Measurements from ENCODE around the gene CCDC71L. TPM values are rescaled to one million over a fixed set of nuclear protein-coding genes. Genes with fewer than 3 reads are reported as not detected.

Gene CCDC71L
- polyA plus RNA-seq, 1 donor from 2014 or later, result 38.3 TPM

DNA sequence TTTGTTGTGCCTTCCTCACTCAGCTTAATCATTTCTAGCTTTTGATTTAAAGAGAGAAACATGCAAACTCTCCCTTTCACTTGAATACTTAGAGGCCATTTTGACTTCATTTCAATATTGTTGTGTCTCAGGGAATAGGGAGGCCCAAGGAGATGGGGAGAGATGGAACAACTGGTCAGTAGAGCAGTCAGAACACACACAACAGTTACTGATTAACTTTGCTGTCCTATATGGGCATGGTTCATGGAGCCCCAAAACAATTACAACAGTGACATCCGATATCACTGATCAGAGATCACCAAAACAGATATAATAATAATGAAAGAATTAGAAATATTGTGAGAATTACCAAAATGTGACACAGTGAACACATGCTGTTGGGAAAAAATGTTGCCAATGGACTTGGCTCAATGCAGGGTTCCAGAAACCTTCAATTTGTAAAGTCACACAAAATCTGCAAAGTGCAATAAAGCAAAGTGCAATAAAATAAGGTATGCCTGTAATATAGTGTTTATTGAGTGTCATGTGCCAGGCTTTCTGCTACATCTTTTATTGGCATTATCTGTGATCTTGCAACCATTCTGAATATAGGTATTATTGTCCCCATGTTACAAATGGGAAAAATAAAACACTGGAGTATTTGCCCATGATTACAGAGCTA lies 38.2 kb downstream of the CCDC71L start:
- H3K4me2 ChIP-seq (ENCODE audit: low read length), result no peak overlapping the region
- no peaks in the 10 kb centered on the region for H3K79me2 ChIP-seq (replicated peaks; ENCODE audit: insufficient read depth, low read length)
- H3K9ac ChIP-seq (ENCODE audit: low read length), result no peak overlapping the region
- TF ChIP-seq EP300 (conservative IDR thresholded peaks at IDR 0.05; ENCODE audit: poor library complexity, severe bottlenecking), result no peak
- no peak for TF ChIP-seq EZH2 (IDR thresholded peaks at IDR 0.05; ENCODE audit: borderline replicate concordance, insufficient read depth, low read length, poor library complexity, severe bottlenecking)
- no peak for TF ChIP-seq RAD21 (conservative IDR thresholded peaks at IDR 0.05)
- no peak for TF ChIP-seq TAF1 (IDR thresholded peaks at IDR 0.05; ENCODE audit: low read depth)
- TF ChIP-seq, protein P1, sequence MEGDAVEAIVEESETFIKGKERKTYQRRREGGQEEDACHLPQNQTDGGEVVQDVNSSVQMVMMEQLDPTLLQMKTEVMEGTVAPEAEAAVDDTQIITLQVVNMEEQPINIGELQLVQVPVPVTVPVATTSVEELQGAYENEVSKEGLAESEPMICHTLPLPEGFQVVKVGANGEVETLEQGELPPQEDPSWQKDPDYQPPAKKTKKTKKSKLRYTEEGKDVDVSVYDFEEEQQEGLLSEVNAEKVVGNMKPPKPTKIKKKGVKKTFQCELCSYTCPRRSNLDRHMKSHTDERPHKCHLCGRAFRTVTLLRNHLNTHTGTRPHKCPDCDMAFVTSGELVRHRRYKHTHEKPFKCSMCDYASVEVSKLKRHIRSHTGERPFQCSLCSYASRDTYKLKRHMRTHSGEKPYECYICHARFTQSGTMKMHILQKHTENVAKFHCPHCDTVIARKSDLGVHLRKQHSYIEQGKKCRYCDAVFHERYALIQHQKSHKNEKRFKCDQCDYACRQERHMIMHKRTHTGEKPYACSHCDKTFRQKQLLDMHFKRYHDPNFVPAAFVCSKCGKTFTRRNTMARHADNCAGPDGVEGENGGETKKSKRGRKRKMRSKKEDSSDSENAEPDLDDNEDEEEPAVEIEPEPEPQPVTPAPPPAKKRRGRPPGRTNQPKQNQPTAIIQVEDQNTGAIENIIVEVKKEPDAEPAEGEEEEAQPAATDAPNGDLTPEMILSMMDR (IDR thresholded peaks at IDR 0.05; ENCODE audit: poor library complexity, severe bottlenecking), result no peak
- no peak for TF ChIP-seq MXI1 (conservative IDR thresholded peaks at IDR 0.05; ENCODE audit: poor library complexity, severe bottlenecking)
- TF ChIP-seq, protein P2, sequence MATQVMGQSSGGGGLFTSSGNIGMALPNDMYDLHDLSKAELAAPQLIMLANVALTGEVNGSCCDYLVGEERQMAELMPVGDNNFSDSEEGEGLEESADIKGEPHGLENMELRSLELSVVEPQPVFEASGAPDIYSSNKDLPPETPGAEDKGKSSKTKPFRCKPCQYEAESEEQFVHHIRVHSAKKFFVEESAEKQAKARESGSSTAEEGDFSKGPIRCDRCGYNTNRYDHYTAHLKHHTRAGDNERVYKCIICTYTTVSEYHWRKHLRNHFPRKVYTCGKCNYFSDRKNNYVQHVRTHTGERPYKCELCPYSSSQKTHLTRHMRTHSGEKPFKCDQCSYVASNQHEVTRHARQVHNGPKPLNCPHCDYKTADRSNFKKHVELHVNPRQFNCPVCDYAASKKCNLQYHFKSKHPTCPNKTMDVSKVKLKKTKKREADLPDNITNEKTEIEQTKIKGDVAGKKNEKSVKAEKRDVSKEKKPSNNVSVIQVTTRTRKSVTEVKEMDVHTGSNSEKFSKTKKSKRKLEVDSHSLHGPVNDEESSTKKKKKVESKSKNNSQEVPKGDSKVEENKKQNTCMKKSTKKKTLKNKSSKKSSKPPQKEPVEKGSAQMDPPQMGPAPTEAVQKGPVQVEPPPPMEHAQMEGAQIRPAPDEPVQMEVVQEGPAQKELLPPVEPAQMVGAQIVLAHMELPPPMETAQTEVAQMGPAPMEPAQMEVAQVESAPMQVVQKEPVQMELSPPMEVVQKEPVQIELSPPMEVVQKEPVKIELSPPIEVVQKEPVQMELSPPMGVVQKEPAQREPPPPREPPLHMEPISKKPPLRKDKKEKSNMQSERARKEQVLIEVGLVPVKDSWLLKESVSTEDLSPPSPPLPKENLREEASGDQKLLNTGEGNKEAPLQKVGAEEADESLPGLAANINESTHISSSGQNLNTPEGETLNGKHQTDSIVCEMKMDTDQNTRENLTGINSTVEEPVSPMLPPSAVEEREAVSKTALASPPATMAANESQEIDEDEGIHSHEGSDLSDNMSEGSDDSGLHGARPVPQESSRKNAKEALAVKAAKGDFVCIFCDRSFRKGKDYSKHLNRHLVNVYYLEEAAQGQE (IDR thresholded peaks at IDR 0.05; ENCODE audit: borderline replicate concordance), result no peak
- TF ChIP-seq POLR2AphosphoS5 (IDR thresholded peaks at IDR 0.05), result no peak
- TF ChIP-seq SMC3 (conservative IDR thresholded peaks at IDR 0.05; ENCODE audit: poor library complexity), result no peak
- H3F3A ChIP-seq (ENCODE audit: insufficient read depth, low read length, poor library complexity, severe bottlenecking), result no peaks in the 10 kb centered on the region
- no peaks in the 10 kb centered on the region for H3K9me2 ChIP-seq (ENCODE audit: insufficient read depth, low read length)
- no peaks in the 10 kb centered on the region for H4K20me1 ChIP-seq (ENCODE audit: insufficient read depth)
- H3K36me3 ChIP-seq (ENCODE audit: insufficient read depth, low read length), result no peaks in the 10 kb centered on the region
- no peak overlapping the region for H3K27ac ChIP-seq (ENCODE audit: low read length)
- no peaks in the 10 kb centered on the region for H3K9me3 ChIP-seq (ENCODE audit: low read length)
- no peaks in the 10 kb centered on the region for H3K27me3 ChIP-seq (ENCODE audit: insufficient read depth, low read depth, low read length)
- H3K4me3 ChIP-seq (ENCODE audit: low read length), result no peak overlapping the region
- no peak overlapping the region for H2AFZ ChIP-seq (ENCODE audit: low read depth, low read length)

DNA sequence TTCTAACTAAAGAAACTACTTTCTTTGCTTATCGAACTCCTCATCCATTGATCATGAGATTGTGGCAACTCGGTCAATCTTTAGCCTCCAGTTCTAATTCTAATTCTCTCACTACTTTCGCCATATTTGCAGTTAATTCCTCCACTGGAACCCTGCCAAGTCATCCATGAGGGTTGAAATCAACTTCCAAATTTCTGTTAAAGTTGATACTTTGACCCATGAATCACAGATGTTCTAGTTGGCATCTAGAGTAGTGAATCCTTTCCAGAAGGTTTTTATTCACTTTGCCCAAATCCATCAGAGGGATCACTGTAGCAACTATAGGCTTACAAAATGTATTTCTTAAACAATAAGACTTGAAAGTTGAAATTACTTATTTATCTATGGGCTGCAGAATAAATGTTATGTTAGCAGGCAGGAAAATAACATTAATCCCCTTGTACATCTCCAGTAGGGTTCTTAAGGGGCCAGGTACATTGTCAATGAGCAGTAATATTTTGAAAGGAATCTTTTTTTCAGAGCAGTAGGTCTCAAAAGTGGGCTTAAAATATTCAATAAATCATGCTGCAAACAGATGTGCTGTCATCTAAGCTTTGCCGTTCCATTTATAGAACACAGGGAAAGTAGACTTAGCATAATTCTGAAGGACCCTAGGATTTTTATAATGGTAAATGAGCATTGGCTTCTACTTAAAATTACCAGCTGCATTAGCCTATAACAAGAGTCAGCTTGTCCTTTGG lies 39.4 kb downstream of the CCDC71L start:
- no peaks in the 10 kb centered on the region for H3K79me2 ChIP-seq (replicated peaks; ENCODE audit: insufficient read depth, low read length)
- no peak overlapping the region for H3K9ac ChIP-seq (ENCODE audit: low read length)
- no peaks in the 10 kb centered on the region for H3K36me3 ChIP-seq (ENCODE audit: insufficient read depth, low read length)
- H3K27ac ChIP-seq (ENCODE audit: low read length), result no peak overlapping the region
- H3K9me3 ChIP-seq (ENCODE audit: low read length), result no peaks in the 10 kb centered on the region
- H3K4me2 ChIP-seq (ENCODE audit: low read length), result no peak overlapping the region
- H3K9me2 ChIP-seq (ENCODE audit: insufficient read depth, low read length), result no peaks in the 10 kb centered on the region
- no peaks in the 10 kb centered on the region for H3K27me3 ChIP-seq (ENCODE audit: insufficient read depth, low read depth, low read length)
- no peaks in the 10 kb centered on the region for H3F3A ChIP-seq (ENCODE audit: insufficient read depth, low read length, poor library complexity, severe bottlenecking)
- no peaks in the 10 kb centered on the region for H4K20me1 ChIP-seq (ENCODE audit: insufficient read depth)
- TF ChIP-seq EP300 (conservative IDR thresholded peaks at IDR 0.05; ENCODE audit: poor library complexity, severe bottlenecking), result no peak
- TF ChIP-seq, protein P1 (IDR thresholded peaks at IDR 0.05; ENCODE audit: poor library complexity, severe bottlenecking), result no peak
- TF ChIP-seq MXI1 (conservative IDR thresholded peaks at IDR 0.05; ENCODE audit: poor library complexity, severe bottlenecking), result no peak
- TF ChIP-seq, protein P2 (IDR thresholded peaks at IDR 0.05; ENCODE audit: borderline replicate concordance), result no peak
- TF ChIP-seq POLR2AphosphoS5 (IDR thresholded peaks at IDR 0.05), result no peak
- no peak for TF ChIP-seq TAF1 (IDR thresholded peaks at IDR 0.05; ENCODE audit: low read depth)
- TF ChIP-seq EZH2 (IDR thresholded peaks at IDR 0.05; ENCODE audit: borderline replicate concordance, insufficient read depth, low read length, poor library complexity, severe bottlenecking), result no peak
- no peak for TF ChIP-seq RAD21 (conservative IDR thresholded peaks at IDR 0.05)
- TF ChIP-seq SMC3 (conservative IDR thresholded peaks at IDR 0.05; ENCODE audit: poor library complexity), result no peak
- H2AFZ ChIP-seq (ENCODE audit: low read depth, low read length), result no peak overlapping the region
- H3K4me3 ChIP-seq (ENCODE audit: low read length), result no peak overlapping the region
